Ishikawa (cell line): ENCODE results near the gene COTL1.

ENCODE experiments used
- CEBPB ChIP-seq: IDR thresholded peaks from 2 replicates; pipeline ENCODE4 v1.6.1; 2012
- CREB1 ChIP-seq: IDR thresholded peaks from 2 replicates; pipeline ENCODE4 v1.6.1; 2012; ENCODE audit warnings: low read depth
- EGR1 ChIP-seq: IDR thresholded peaks from 2 replicates; pipeline ENCODE4 v1.6.1; 2012
- EP300 ChIP-seq: IDR thresholded peaks from 2 replicates; pipeline ENCODE4 v1.6.1; 2012; ENCODE audit warnings: borderline replicate concordance
- FOXM1 ChIP-seq: IDR thresholded peaks from 2 replicates; pipeline ENCODE4 v1.6.1; 2012; ENCODE audit warnings: low read depth, borderline replicate concordance
- NFIC ChIP-seq: IDR thresholded peaks from 2 replicates; pipeline ENCODE4 v1.6.1; 2012
- RAD21 ChIP-seq: IDR thresholded peaks from 2 replicates; pipeline ENCODE4 v1.6.1; 2012; ENCODE audit warnings: low read depth
- TAF1 ChIP-seq: IDR thresholded peaks from 2 replicates; pipeline ENCODE4 v1.6.1; 2012; ENCODE audit warnings: low read depth, mild to moderate bottlenecking
- TCF12 ChIP-seq: IDR thresholded peaks from 2 replicates; pipeline ENCODE4 v1.6.1; 2012; ENCODE audit warnings: low read depth
- TEAD4 ChIP-seq: IDR thresholded peaks from 2 replicates; pipeline ENCODE4 v1.6.1; 2012
- YY1 ChIP-seq: IDR thresholded peaks from 2 replicates; pipeline ENCODE4 v1.6.1; 2012; ENCODE audit warnings: low read depth
- ZBTB7A ChIP-seq: IDR thresholded peaks from 2 replicates; pipeline ENCODE4 v1.6.1; 2012; ENCODE audit warnings: low read depth
- TF ChIP-seq, protein P1 (sequence below): IDR thresholded peaks from 2 replicates; pipeline ENCODE4 v1.6.1; 2012
- TF ChIP-seq, protein P2 (sequence below): IDR thresholded peaks from 2 replicates; pipeline ENCODE4 v1.6.1; 2012
- TF ChIP-seq, protein P3 (sequence below): IDR thresholded peaks from 2 replicates; pipeline ENCODE4 v1.6.1; 2012; ENCODE audit warnings: low read depth, mild to moderate bottlenecking

COTL1 gene

GRCh38 chr16:84637709-84638108, 19.8 kb upstream of the COTL1 start:
- TF ChIP-seq, protein P1, sequence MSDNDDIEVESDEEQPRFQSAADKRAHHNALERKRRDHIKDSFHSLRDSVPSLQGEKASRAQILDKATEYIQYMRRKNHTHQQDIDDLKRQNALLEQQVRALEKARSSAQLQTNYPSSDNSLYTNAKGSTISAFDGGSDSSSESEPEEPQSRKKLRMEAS = no peak
- TF ChIP-seq YY1 (no peak), EP300 (no peak), ZBTB7A (no peak), CEBPB (no peak), NFIC (no peak), CREB1 (no peak), TAF1 (no peak), TEAD4 (no peak), TCF12 (no peak), FOXM1 (no peak), EGR1 (no peak), RAD21 (no peak)
- TF ChIP-seq, protein P2, sequence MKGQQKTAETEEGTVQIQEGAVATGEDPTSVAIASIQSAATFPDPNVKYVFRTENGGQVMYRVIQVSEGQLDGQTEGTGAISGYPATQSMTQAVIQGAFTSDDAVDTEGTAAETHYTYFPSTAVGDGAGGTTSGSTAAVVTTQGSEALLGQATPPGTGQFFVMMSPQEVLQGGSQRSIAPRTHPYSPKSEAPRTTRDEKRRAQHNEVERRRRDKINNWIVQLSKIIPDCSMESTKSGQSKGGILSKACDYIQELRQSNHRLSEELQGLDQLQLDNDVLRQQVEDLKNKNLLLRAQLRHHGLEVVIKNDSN = no peak
- TF ChIP-seq, protein P3, sequence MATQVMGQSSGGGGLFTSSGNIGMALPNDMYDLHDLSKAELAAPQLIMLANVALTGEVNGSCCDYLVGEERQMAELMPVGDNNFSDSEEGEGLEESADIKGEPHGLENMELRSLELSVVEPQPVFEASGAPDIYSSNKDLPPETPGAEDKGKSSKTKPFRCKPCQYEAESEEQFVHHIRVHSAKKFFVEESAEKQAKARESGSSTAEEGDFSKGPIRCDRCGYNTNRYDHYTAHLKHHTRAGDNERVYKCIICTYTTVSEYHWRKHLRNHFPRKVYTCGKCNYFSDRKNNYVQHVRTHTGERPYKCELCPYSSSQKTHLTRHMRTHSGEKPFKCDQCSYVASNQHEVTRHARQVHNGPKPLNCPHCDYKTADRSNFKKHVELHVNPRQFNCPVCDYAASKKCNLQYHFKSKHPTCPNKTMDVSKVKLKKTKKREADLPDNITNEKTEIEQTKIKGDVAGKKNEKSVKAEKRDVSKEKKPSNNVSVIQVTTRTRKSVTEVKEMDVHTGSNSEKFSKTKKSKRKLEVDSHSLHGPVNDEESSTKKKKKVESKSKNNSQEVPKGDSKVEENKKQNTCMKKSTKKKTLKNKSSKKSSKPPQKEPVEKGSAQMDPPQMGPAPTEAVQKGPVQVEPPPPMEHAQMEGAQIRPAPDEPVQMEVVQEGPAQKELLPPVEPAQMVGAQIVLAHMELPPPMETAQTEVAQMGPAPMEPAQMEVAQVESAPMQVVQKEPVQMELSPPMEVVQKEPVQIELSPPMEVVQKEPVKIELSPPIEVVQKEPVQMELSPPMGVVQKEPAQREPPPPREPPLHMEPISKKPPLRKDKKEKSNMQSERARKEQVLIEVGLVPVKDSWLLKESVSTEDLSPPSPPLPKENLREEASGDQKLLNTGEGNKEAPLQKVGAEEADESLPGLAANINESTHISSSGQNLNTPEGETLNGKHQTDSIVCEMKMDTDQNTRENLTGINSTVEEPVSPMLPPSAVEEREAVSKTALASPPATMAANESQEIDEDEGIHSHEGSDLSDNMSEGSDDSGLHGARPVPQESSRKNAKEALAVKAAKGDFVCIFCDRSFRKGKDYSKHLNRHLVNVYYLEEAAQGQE = no peak

DNA sequence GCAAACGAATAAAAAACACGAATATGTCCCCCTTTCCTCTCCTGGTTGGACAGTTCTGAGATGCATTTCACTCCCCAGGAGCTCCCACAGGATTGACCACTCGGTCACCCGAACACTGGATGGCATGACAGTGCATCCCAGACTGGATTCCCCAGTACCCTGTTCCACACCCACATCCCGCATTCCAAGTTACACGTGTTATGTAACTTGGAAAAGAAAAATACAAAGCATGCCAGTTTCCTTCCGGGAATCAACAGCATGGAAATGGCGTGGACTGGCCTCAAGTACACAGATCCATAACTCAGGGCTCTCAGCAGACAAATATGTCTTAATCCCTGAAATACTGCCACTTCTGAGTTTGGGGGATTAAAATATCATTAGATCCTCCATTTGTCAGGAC, 17.8 kb upstream of the COTL1 start:
- TF ChIP-seq CEBPB = no peak
- TF ChIP-seq, protein P2 = no peak
- TF ChIP-seq TAF1 = no peak
- no peak for TF ChIP-seq CREB1
- TF ChIP-seq YY1 = no peak
- no peak for TF ChIP-seq NFIC
- no peak for TF ChIP-seq EP300
- no peak for TF ChIP-seq RAD21
- no peak for TF ChIP-seq ZBTB7A
- no peak for TF ChIP-seq TEAD4
- no peak for TF ChIP-seq TCF12
- TF ChIP-seq FOXM1 = no peak
- TF ChIP-seq, protein P1 = no peak
- TF ChIP-seq, protein P3 = no peak
- no peak for TF ChIP-seq EGR1

DNA sequence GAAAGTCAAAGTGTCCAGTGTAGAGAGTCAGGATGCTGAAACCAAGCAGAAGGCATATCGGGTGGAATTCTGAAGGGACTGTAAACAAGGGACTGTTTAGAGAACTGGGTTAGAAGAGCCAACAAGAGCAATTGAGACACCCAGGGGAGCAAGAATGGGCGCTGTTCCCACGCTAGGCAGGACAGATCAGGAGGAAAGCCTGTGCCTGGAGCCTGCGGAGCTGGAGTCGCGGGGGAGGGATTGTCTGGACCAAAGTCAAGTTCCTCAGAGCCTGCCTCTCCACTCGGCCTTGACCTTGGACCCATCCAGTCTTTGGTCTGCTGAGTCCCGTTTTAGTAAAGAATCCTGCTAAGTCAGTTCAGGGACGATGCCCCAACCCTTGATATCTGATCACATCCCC, 15.7 kb upstream of the COTL1 start:
- TF ChIP-seq EP300 (no peak), EGR1 (no peak), TCF12 (no peak), TAF1 (no peak), TEAD4 (no peak), RAD21 (no peak), FOXM1 (no peak), CREB1 (no peak), NFIC (no peak), ZBTB7A (no peak), YY1 (no peak)
- TF ChIP-seq, protein P2 = no peak
- TF ChIP-seq, protein P3 = no peak
- TF ChIP-seq, protein P1 = no peak

DNA sequence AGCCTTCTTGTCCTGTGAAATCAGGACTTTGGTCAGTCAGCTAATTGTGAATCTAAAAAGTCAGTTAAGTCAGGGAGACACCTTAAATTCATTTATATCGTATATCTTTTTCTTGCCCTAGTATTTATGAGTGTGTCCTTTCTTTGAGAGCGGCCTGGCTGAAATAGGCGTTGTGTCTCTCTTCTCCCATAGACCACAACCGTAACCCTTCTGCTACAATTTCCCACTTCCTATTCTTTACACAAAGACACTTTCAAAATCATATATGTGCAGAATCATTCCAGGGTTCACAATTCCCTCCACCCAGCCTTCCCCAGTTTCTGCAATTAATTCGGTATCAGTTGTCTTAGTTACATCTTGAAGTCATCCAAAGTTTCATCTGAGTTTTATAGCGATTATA, 14.0 kb upstream of the COTL1 start:
- TF ChIP-seq, protein P2 = no peak
- TF ChIP-seq TAF1 (no peak), CEBPB (no peak), TEAD4 (no peak), EP300 (no peak), EGR1 (no peak), RAD21 (no peak), ZBTB7A (no peak), YY1 (no peak)
